HL-60 (cell line): Measurements from ENCODE around the gene KLHDC4.

Experiments used
- DNase-seq, 2 experiments: peaks; one replicate each; pipeline ENCODE4 v3.0.0-alpha.2; 2010 to 2020; ENCODE audit warnings: low read depth in 1 of 2, low spot score in 1 of 2
- H3K27ac ChIP-seq: fragments of 250-450 bp; sonication (Bioruptor Pico); replicated peaks from 2 replicates; pipeline ENCODE4 v1.5.1; 2020; ENCODE audit warnings: mild to moderate bottlenecking, moderate library complexity
- H3K27me3 ChIP-seq: fragments of 250-450 bp; sonication (Bioruptor Pico); 2 replicates; pipeline ENCODE4 v1.5.1; 2021; ENCODE audit warnings: mild to moderate bottlenecking, moderate library complexity; ENCODE audit not compliant: insufficient read depth, poor library complexity, severe bottlenecking
- H3K4me3 ChIP-seq: replicated peaks from 2 replicates; pipeline ENCODE4 v1.5.1; 2011; ENCODE audit warnings: mild to moderate bottlenecking, control low read depth, low read length; ENCODE audit not compliant: insufficient read depth
- GABPA ChIP-seq: IDR thresholded peaks from 2 replicates; pipeline ENCODE4 v1.6.1; 2012; ENCODE audit warnings: low read depth
- POLR2AphosphoS5 ChIP-seq: IDR thresholded peaks from 2 replicates; pipeline ENCODE4 v1.6.1; 2012; ENCODE audit warnings: low read depth
- SPI1 ChIP-seq: IDR thresholded peaks from 2 replicates; pipeline ENCODE4 v1.6.1; 2012; ENCODE audit warnings: low read depth, mild to moderate bottlenecking, borderline replicate concordance
- TF ChIP-seq, protein P1 (sequence below): IDR thresholded peaks from one replicate; pipeline ENCODE4 v1.5.1; 2011; ENCODE audit warnings: low read length, control low read depth, inconsistent platforms; ENCODE audit not compliant: insufficient read depth
- TF ChIP-seq, protein P2 (sequence below): IDR thresholded peaks from 2 replicates; pipeline ENCODE4 v1.6.1; 2012; ENCODE audit warnings: low read depth; ENCODE audit not compliant: insufficient replicate concordance

KLHDC4 gene

DNA sequence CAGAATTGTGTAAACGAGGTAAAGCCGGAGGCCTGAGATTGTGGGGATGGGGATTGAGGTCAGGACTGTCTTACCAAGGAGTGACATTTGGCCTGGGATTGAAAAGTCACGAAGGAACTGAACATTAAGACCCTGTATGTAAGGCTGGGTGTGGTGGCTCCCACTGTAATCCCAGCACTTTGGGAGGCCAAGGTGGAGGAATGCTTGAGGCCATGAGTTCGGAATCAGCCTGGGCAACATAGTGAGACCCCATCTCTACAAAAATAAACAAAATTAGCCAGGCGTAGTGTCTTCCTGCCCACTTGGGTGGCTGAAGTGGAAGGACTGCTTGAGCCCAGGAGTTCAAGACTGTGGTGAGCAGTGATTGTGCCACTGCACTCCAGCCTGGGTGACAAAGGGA is 88.0 kb downstream of the KLHDC4 start:
- no peak overlapping the region for H3K27ac ChIP-seq
- no peak for TF ChIP-seq SPI1
- no peak for TF ChIP-seq POLR2AphosphoS5
- TF ChIP-seq GABPA: no peak
- TF ChIP-seq, protein P1, sequence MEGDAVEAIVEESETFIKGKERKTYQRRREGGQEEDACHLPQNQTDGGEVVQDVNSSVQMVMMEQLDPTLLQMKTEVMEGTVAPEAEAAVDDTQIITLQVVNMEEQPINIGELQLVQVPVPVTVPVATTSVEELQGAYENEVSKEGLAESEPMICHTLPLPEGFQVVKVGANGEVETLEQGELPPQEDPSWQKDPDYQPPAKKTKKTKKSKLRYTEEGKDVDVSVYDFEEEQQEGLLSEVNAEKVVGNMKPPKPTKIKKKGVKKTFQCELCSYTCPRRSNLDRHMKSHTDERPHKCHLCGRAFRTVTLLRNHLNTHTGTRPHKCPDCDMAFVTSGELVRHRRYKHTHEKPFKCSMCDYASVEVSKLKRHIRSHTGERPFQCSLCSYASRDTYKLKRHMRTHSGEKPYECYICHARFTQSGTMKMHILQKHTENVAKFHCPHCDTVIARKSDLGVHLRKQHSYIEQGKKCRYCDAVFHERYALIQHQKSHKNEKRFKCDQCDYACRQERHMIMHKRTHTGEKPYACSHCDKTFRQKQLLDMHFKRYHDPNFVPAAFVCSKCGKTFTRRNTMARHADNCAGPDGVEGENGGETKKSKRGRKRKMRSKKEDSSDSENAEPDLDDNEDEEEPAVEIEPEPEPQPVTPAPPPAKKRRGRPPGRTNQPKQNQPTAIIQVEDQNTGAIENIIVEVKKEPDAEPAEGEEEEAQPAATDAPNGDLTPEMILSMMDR: no peak
- TF ChIP-seq, protein P2, sequence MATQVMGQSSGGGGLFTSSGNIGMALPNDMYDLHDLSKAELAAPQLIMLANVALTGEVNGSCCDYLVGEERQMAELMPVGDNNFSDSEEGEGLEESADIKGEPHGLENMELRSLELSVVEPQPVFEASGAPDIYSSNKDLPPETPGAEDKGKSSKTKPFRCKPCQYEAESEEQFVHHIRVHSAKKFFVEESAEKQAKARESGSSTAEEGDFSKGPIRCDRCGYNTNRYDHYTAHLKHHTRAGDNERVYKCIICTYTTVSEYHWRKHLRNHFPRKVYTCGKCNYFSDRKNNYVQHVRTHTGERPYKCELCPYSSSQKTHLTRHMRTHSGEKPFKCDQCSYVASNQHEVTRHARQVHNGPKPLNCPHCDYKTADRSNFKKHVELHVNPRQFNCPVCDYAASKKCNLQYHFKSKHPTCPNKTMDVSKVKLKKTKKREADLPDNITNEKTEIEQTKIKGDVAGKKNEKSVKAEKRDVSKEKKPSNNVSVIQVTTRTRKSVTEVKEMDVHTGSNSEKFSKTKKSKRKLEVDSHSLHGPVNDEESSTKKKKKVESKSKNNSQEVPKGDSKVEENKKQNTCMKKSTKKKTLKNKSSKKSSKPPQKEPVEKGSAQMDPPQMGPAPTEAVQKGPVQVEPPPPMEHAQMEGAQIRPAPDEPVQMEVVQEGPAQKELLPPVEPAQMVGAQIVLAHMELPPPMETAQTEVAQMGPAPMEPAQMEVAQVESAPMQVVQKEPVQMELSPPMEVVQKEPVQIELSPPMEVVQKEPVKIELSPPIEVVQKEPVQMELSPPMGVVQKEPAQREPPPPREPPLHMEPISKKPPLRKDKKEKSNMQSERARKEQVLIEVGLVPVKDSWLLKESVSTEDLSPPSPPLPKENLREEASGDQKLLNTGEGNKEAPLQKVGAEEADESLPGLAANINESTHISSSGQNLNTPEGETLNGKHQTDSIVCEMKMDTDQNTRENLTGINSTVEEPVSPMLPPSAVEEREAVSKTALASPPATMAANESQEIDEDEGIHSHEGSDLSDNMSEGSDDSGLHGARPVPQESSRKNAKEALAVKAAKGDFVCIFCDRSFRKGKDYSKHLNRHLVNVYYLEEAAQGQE: no peak
- H3K27me3 ChIP-seq: no peaks in the 10 kb centered on the region
- H3K4me3 ChIP-seq: no peak overlapping the region
- DNase-seq: no peak

DNA sequence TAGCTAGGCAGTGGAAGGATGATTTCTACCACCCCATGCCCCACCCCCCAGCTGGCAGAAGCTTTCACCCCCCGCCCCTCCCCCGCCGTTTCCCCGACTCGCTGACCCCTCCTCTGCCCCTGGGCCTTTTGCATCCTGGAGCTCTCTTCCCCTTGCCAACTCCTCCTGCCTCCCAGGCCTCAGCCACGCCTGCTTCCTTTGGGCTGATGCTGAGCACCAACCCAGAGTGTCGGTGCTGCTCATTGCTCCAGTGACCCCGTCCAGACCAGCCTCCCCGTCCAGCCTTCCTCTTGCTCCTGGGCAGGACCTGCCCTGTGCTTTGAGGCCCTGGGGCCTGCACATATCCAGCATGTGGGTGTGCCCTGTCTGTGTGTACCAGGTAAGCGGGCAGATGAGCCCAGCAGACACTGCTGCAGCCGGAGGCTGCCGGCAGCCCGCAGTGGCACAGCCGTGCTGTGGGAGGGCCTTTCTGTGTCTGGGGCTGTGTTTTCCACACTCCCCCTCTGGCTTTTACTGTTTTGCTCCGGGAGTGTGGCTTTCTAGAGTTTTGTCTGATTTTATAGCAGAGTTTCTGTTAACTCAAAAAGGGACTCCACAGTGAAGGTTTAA is 90.6 kb downstream of the KLHDC4 start:
- TF ChIP-seq, protein P2: no peak
- TF ChIP-seq GABPA: no peak
- no peak for TF ChIP-seq SPI1
- TF ChIP-seq POLR2AphosphoS5: no peak
- TF ChIP-seq, protein P1: no peak
- Histone ChIP-seq H3K4me3 (no peak overlapping the region), H3K27me3 (no peaks in the 10 kb centered on the region), H3K27ac (no peak overlapping the region)
- DNase-seq: no peak

DNA sequence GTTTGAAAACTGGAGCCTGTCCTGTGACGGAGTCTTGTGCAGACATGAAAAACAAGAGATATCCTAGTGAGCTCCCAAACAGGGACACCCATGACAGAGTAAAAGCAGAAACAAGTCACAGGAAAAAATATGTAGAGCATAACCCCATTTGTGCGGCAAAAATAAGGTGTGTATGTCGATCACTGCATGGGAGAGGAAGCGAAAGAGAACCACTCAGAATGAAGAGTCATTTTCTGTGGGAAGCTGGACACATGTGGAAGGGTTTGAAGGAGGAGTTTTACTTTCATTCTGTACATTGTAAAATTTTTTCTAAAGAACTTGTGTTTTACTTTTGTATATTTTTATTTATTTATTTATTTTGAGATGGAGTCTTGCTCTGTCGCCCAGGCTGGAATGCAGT is 91.4 kb downstream of the KLHDC4 start:
- H3K27ac ChIP-seq: no peak overlapping the region
- no peaks in the 10 kb centered on the region for H3K27me3 ChIP-seq
- no peak overlapping the region for H3K4me3 ChIP-seq
- TF ChIP-seq, protein P1: no peak
- no peak for TF ChIP-seq GABPA
- TF ChIP-seq POLR2AphosphoS5: no peak
- TF ChIP-seq, protein P2: no peak
- no peak for TF ChIP-seq SPI1
- no peak for DNase-seq
